OCI-LY1 (cell line): Measurements from ENCODE around the gene LEF1.

Experiments
- H2AFZ ChIP-seq: fragments of 200-600 bp; sonication (generic), shearing (Covaris generic); 2 replicates; pipeline ENCODE4 v1.6.0; 2014; ENCODE audit warnings: antibody characterized with exemption, mild to moderate bottlenecking, low read length
- H3F3A ChIP-seq: fragments of 200-600 bp; sonication (generic), shearing (Covaris generic); 2 replicates; pipeline ENCODE4 v1.6.0; 2014; ENCODE audit warnings: mild to moderate bottlenecking, antibody characterized with exemption, low read length, moderate library complexity; ENCODE audit not compliant: insufficient read depth
- H3K27ac ChIP-seq: fragments of 200-600 bp; sonication (generic); 2 replicates; pipeline ENCODE4 v1.5.1; 2014; ENCODE audit warnings: low read length, mixed run types, mild to moderate bottlenecking, low read depth; ENCODE audit not compliant: poor library complexity, severe bottlenecking
- H3K27me3 ChIP-seq: fragments of 200-600 bp; sonication (generic); 2 replicates; pipeline ENCODE4 v1.6.0; 2014; ENCODE audit warnings: antibody characterized with exemption, mild to moderate bottlenecking, low read length, moderate library complexity; ENCODE audit not compliant: insufficient read depth
- H3K36me3 ChIP-seq: fragments of 200-600 bp; sonication (generic); 2 replicates; pipeline ENCODE4 v1.6.1; 2014; ENCODE audit warnings: mild to moderate bottlenecking, antibody characterized with exemption, low read length, moderate library complexity, mixed read lengths; ENCODE audit not compliant: insufficient read depth
- H3K4me1 ChIP-seq: fragments of 200-600 bp; sonication (generic); 2 replicates; pipeline ENCODE4 v1.5.1; 2014; ENCODE audit warnings: mild to moderate bottlenecking, low read length, moderate library complexity; ENCODE audit not compliant: insufficient read depth, severe bottlenecking
- H3K4me2 ChIP-seq: fragments of 200-600 bp; sonication (generic), shearing (Covaris generic); 2 replicates; pipeline ENCODE4 v1.6.1; 2014; ENCODE audit warnings: low read length
- H3K4me3 ChIP-seq: fragments of 200-600 bp; sonication (generic); 2 replicates; pipeline ENCODE4 v1.5.1; 2014; ENCODE audit warnings: low read length, low read depth, mild to moderate bottlenecking, mixed read lengths; ENCODE audit not compliant: poor library complexity, severe bottlenecking
- H3K79me2 ChIP-seq: fragments of 200-600 bp; shearing (Covaris generic); 2 replicates; pipeline ENCODE4 v1.6.1; 2016; ENCODE audit warnings: mixed run types, low read length, mixed read lengths; ENCODE audit not compliant: insufficient read depth
- H3K9ac ChIP-seq: fragments of 200-600 bp; sonication (generic), shearing (Covaris generic); 2 replicates; pipeline ENCODE4 v1.6.1; 2014; ENCODE audit warnings: mild to moderate bottlenecking, low read length, mixed read lengths
- H3K9me2 ChIP-seq: fragments of 200-600 bp; sonication (generic), shearing (Covaris generic); 2 replicates; pipeline ENCODE4 v1.6.1; 2014; ENCODE audit warnings: low read depth, mild to moderate bottlenecking, low read length, mixed read lengths
- H3K9me3 ChIP-seq: fragments of 200-600 bp; shearing (Covaris generic); 2 replicates; pipeline ENCODE4 v1.6.1; 2014; ENCODE audit warnings: low read length, mixed read lengths
- H4K20me1 ChIP-seq: fragments of 200-600 bp; sonication (generic), shearing (Covaris generic); 2 replicates; pipeline ENCODE4 v1.6.0; 2016; ENCODE audit warnings: mild to moderate bottlenecking, low read length; ENCODE audit not compliant: insufficient read depth
- EZH2 ChIP-seq: fragments of 200-600 bp; sonication (generic), shearing (Covaris generic); IDR thresholded peaks from 2 replicates; pipeline ENCODE4 v1.8.0; 2017; ENCODE audit warnings: borderline replicate concordance, mixed run types, mild to moderate bottlenecking, antibody characterized with exemption, low read length, moderate library complexity, mixed read lengths
- TF ChIP-seq, protein P1 (sequence below): fragments of 200-600 bp; sonication (generic), shearing (Covaris generic); IDR thresholded peaks from 2 replicates; pipeline ENCODE4 v1.5.1; 2017; ENCODE audit warnings: mild to moderate bottlenecking, antibody characterized with exemption, low read length, moderate library complexity, mixed read lengths

Gene LEF1

DNA sequence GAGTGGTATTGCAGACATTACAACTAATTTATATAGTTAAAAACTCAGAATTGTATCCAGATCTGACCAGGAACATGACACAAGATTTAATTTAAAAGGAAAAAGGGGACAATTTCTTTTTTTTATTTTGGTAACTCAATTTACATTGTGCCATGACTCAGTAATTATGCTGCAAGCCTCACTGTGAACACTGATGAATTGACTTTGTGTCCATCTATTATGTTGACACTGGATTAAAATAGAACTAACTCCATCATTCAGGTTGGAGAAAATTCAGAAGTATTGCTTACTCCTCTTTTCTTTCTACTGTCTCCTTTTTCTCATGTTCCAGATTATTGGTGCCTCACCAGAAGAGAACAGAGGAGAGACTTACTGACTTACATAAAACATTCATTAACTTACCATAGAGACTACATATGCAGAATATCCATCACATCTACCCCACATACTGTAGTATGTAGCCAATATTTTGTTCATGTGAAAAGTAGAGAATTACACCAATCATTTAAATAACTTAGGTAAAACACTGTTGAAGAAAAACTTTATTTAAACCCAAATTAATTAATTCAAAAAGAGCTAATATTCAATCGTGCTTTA, 15.8 kb upstream of the LEF1 start:
- no peaks in the 10 kb centered on the region for H4K20me1 ChIP-seq
- H3K4me3 ChIP-seq: no peak overlapping the region
- no peaks in the 10 kb centered on the region for H3K4me1 ChIP-seq
- no peaks in the 10 kb centered on the region for H3K79me2 ChIP-seq
- no peaks in the 10 kb centered on the region for H3F3A ChIP-seq
- no peaks in the 10 kb centered on the region for H3K9me3 ChIP-seq
- H3K27ac ChIP-seq: no peak overlapping the region
- no peaks in the 10 kb centered on the region; the same call in 1 of the 2 replicates for H3K27me3 ChIP-seq
- H3K9me2 ChIP-seq: no peaks in the 10 kb centered on the region
- no peak overlapping the region for H3K9ac ChIP-seq
- TF ChIP-seq EZH2: no peak
- TF ChIP-seq, protein P1, sequence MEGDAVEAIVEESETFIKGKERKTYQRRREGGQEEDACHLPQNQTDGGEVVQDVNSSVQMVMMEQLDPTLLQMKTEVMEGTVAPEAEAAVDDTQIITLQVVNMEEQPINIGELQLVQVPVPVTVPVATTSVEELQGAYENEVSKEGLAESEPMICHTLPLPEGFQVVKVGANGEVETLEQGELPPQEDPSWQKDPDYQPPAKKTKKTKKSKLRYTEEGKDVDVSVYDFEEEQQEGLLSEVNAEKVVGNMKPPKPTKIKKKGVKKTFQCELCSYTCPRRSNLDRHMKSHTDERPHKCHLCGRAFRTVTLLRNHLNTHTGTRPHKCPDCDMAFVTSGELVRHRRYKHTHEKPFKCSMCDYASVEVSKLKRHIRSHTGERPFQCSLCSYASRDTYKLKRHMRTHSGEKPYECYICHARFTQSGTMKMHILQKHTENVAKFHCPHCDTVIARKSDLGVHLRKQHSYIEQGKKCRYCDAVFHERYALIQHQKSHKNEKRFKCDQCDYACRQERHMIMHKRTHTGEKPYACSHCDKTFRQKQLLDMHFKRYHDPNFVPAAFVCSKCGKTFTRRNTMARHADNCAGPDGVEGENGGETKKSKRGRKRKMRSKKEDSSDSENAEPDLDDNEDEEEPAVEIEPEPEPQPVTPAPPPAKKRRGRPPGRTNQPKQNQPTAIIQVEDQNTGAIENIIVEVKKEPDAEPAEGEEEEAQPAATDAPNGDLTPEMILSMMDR: no peak
- H3K4me2 ChIP-seq: no peak overlapping the region
- no peak overlapping the region for H2AFZ ChIP-seq
- no peaks in the 10 kb centered on the region for H3K36me3 ChIP-seq

DNA sequence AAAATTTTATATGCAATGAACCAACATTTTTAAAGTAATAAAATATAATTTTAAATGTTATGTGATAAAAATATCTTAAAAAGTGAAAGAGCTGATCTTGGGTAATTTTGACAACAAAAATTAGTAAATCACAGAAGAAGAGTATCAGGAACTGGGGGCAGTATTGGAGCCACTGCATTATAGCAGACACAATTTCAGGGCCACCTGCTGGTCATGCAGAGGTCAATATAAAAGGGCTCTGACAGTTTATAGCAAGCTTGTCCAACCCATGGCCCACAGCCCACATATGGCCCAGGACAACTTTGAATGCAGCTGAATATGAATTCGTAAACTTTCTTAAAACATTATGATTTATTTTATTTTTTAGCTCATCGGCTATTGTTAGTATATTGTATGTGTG, 13.0 kb upstream of the LEF1 start:
- Histone ChIP-seq H3K4me1 (no peaks in the 10 kb centered on the region), H4K20me1 (no peaks in the 10 kb centered on the region), H3K79me2 (no peaks in the 10 kb centered on the region), H3K27ac (no peak overlapping the region), H3K9me3 (no peaks in the 10 kb centered on the region), H3F3A (no peaks in the 10 kb centered on the region), H3K27me3 (no peaks in the 10 kb centered on the region; the same call in 1 of the 2 replicates), H3K36me3 (no peaks in the 10 kb centered on the region), H3K4me3 (no peak overlapping the region), H3K9me2 (no peaks in the 10 kb centered on the region), H3K9ac (no peak overlapping the region), H3K4me2 (no peak overlapping the region), H2AFZ (no peak overlapping the region)
- TF ChIP-seq EZH2: no peak
- TF ChIP-seq, protein P1: peak; percentile 46

DNA sequence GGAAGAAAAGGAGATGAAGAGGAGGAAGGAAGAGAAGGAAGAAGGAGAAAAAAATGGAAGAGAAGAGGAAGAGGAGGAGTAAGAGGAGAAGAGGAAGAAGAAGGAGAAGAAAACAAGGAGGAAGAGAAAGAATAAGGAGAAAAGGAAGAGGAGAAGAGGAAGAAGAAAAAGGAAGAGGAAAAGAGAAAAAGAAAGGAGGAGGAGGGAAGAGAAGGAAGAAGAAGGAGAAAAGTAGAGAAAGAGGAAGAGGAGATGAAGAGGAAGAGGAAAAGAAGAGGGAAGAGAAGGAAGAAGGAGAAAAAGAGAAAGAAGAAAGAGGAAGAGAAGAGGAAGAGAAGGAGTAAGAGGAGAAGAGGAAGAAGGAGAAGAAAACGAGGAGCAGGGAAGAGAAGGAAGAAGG, 11.8 kb upstream of the LEF1 start:
- Histone ChIP-seq H3K9me3 (no peaks in the 10 kb centered on the region), H3K27ac (no peak overlapping the region), H3K4me2 (no peak overlapping the region), H3K4me1 (no peaks in the 10 kb centered on the region), H3F3A (no peaks in the 10 kb centered on the region), H3K36me3 (no peaks in the 10 kb centered on the region), H3K27me3 (no peaks in the 10 kb centered on the region; the same call in 1 of the 2 replicates), H2AFZ (no peak overlapping the region), H3K79me2 (no peaks in the 10 kb centered on the region), H3K9me2 (no peaks in the 10 kb centered on the region), H3K4me3 (no peak overlapping the region), H4K20me1 (no peaks in the 10 kb centered on the region), H3K9ac (no peak overlapping the region)
- no peak for TF ChIP-seq EZH2
- TF ChIP-seq, protein P1: no peak
